GM18511 (cell line): Measurements from ENCODE around the gene OTULIN.

Source experiments
- ATAC-seq: cut with Tn5 transposase; IDR thresholded peaks from one replicate; pipeline ENCODE4 v1.9.1; 2021; ENCODE audit warnings: mild to moderate bottlenecking, moderate library complexity; ENCODE audit not compliant: unreplicated experiment

OTULIN gene

GRCh38 chr5:14738050-14738449 lies 73.5 kb downstream of the OTULIN start:
- no peak for ATAC-seq

GRCh38 chr5:14739538-14739937 lies 75.0 kb downstream of the OTULIN start:
- no peak for ATAC-seq

GRCh38 chr5:14739981-14740380 lies 75.5 kb downstream of the OTULIN start:
- ATAC-seq = no peak

DNA sequence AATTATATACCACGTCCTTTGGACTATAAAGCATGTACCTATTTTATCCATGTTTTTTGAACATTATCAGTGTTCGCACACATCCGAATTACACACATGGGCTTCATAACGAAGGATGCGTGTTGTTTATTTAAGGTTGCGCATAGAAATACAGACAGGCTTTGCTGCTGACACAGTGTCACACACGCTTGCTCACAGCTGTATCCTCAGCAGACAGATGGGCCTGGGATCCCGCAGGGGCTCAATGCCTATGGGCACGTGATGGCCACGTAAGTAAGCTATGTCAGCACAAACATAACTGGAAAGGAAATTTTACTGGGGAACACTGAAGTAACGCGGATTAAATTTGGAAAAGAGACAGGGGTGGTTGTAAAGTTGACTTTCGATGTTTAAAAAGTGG lies 76.6 kb downstream of the OTULIN start:
- no peak for ATAC-seq

DNA sequence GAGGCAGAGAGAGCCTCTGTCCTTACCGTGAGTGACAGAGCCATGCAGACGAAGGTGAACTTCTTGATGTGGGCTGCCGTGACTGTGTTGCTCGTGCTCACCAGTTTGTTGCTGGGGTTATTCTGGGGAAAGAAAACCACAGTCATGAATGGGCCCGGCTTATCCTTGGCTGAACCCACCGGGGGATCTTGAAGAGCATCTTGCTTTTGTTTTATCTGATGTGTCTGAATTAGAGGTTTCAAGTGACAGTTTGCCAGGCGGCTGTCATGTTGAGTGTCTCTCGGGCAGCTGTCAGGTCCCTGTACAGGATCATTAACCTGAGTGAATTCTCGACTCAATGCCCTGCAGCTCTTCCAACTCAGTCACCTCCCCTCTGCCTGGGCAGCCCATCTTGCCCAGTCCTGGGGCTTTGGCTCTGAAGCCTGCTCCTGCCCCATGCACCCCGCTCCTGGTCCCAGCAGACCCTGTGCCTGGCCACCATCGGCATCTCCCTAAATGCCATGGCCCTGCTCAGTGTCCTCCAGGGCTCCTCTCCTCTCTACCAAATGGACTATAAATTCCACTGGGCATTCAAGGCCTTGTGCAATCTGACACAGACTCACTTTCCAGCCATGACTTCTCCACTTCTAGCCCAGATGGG lies 77.4 kb downstream of the OTULIN start:
- ATAC-seq = no peak

DNA sequence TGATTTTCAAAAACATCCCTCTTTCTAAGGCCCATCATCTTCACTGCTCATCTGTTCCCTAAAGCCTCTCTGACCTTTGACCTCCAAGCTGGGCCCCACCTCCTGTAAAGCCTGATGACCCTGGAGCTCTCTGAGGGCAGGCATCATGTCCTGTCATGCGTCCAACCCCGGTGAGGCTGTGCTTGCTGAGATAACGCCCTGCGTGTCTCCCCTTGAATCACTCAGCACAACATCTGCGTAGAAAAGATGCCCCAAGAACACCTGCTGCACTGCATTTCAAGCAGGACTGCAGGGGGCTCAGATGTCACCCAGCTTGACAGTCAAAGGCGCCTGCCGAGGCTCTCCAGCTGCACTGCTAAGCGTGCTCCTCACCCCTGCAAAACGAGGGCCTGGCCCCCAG lies 78.0 kb downstream of the OTULIN start:
- no peak for ATAC-seq

DNA sequence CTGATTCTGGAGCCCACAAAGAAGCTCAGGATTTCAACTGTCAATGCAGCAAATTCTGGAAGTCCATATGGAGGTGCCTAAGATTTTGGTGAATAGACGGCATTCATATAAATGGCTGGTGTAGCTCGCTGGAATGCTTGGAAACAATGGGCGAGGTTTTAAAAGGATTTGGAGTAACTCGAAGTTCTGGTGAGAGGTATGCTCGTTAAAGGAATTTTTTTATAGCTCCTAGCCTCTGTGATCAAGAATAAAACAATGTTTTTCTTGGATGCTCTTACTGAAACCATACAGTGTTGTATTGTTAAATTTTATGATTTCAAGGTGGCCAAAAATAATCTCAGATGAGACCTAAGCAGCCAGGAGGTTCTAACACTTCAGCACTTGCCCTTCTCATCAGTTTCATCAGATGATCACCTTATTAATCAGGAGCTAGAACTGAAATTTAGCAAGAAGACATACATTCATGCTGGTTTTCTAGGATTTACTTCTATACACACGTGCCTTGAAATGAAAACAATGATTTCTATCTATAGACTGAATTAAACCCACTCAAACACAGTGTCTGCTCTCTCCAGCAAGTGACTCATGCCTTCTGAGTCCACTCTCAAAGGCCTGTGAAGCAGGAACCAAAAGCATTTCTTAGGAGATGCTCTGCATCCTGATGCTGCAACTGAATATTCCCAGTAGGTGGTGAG lies 79.2 kb downstream of the OTULIN start:
- no peak for ATAC-seq

- no peak for ATAC-seq
Observed at GRCh38 chr5:14744296-14745187, 80.0 kb downstream of the OTULIN start.

DNA sequence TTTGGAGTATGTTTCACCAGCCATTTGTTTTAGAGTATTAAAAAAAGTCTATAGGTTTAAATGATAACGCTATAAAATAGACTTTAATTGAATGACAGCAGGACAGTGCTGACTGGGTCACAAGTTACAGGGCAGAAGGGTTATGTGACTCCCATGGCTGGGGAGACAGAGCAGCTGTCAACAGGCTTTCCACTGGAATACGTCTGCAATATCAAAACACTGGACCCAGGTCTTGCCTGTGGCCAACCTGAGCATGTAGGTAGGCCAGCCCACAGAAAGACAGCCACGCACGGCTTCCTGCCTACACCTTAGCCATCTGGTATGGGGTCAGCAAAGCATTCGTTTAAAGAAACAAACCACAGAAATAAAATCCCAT lies 80.7 kb downstream of the OTULIN start:
- no peak for ATAC-seq

- no peak for ATAC-seq
Observed at GRCh38 chr5:14745753-14746152, 81.2 kb downstream of the OTULIN start.

DNA sequence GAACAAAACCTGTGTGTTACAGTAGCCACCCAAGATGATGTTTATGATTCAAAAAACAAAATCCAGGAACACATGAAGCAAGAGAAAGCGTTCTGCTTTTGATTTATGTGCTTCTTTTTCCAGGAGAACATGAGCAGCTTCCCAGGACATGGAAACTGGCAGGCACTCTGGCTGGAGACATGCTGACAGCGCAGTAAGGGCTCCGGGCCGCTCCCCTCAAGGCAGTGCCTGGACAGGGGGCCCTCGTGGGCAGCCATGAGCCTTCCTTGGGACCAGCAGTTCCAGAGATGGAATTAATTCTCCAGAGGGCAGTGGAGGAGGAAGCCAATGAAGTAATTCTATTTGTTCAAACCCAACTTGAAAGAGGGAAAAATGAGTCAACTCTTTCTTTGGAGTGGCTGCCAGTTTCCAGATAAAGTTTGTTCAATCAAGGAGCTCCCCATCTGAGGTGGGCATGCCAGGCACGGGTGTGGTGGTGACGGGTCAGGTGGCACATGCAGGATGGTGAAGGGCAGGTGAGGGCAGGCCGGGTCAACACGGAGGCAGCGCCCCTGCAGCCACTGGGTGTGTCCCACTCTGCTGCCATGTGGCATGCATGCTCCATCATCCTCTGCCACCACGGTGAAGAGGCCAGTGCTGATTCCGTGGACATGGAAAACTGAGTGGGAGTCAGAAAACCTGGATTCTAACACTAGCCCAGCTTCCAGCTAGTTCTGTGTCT lies 83.8 kb downstream of the OTULIN start:
- ATAC-seq = no peak
